B cell (primary cell): Measurements from ENCODE around the gene FBXW9.

Experiments used
- EZH2 ChIP-seq: IDR thresholded peaks from 2 replicates; pipeline ENCODE4 v1.6.1; 2012; ENCODE audit warnings: borderline replicate concordance, low read depth, mild to moderate bottlenecking, moderate library complexity, low read length; ENCODE audit not compliant: insufficient read depth, poor library complexity, severe bottlenecking
- TF ChIP-seq, protein P1 (sequence below): fragments of 200-600 bp; IDR thresholded peaks from one replicate; pipeline ENCODE4 v1.8.0; 2022; ENCODE audit warnings: antibody characterized with exemption, mild to moderate bottlenecking

DNA sequence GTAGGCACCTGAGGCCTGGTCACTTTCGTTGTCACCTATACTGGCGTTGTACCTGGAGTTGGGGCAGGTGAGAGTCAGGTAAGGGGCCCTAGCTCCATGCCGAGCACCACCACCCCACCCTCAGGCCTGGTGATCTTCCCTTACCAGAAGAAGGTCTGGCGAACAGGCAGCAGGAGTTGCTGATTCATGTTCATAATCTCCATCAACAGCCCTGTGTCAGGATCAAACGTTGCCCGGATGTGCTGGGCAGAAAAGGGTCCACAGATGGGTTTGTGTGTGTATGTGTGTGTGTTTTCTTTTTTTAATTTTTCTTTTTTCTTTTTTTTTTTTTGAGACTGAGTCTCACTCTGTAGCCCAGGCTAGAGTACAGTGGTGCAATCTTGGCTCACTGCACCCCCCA, 44.2 kb downstream of the FBXW9 start:
- TF ChIP-seq, protein P1, sequence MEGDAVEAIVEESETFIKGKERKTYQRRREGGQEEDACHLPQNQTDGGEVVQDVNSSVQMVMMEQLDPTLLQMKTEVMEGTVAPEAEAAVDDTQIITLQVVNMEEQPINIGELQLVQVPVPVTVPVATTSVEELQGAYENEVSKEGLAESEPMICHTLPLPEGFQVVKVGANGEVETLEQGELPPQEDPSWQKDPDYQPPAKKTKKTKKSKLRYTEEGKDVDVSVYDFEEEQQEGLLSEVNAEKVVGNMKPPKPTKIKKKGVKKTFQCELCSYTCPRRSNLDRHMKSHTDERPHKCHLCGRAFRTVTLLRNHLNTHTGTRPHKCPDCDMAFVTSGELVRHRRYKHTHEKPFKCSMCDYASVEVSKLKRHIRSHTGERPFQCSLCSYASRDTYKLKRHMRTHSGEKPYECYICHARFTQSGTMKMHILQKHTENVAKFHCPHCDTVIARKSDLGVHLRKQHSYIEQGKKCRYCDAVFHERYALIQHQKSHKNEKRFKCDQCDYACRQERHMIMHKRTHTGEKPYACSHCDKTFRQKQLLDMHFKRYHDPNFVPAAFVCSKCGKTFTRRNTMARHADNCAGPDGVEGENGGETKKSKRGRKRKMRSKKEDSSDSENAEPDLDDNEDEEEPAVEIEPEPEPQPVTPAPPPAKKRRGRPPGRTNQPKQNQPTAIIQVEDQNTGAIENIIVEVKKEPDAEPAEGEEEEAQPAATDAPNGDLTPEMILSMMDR, result no peak
- TF ChIP-seq EZH2, result no peak
